Mononuclear cell (primary cell): ENCODE measurements around the gene DNAJC15. TPM values are rescaled to one million over a fixed set of nuclear protein-coding genes. Genes with fewer than 3 reads are reported as not detected.
"Not testable (repeated sequence)": the region's sequence is repeated elsewhere in the genome, so short reads cannot be mapped to it uniquely, and the experiment has no call there.

Source experiments
- H3K27me3 ChIP-seq: 2 replicates; pipeline ENCODE4 v1.6.0; 2011; ENCODE audit warnings: low read length, control low read depth; ENCODE audit not compliant: insufficient read depth
- H3K4me1 ChIP-seq: 2 replicates; pipeline ENCODE4 v1.5.1; 2011; ENCODE audit warnings: mild to moderate bottlenecking, low read length, control low read depth; ENCODE audit not compliant: insufficient read depth
- H3K4me3 ChIP-seq: 2 replicates; pipeline ENCODE4 v1.5.1; 2011; ENCODE audit warnings: mild to moderate bottlenecking, low read length, moderate library complexity
- H3K9me3 ChIP-seq: 2 replicates; pipeline ENCODE4 v1.5.1; 2011; ENCODE audit warnings: low read depth, mild to moderate bottlenecking, control low read depth, low read length
- total RNA-seq: library from RNA; depleted of rRNA; stranded (reverse); fragments of >200 nt; gene quantifications from one replicate; pipeline ENCODE4 v1.2.3, GENCODE V29; 2012

DNAJC15 gene
- total RNA-seq, 1 donor, result 11.1 TPM

GRCh38 chr13:43054803-43055802, 31.7 kb downstream of the DNAJC15 start:
- Histone ChIP-seq H3K27me3 (no peaks in the 10 kb centered on the region), H3K9me3 (no peaks in the 10 kb centered on the region), H3K4me3 (peak overlapping the region; percentile 64), H3K4me1 (peaks cover 54% of the 10 kb centered on the region)

- H3K4me3 ChIP-seq, result no peak overlapping the region
- no peaks in the 10 kb centered on the region for H3K9me3 ChIP-seq
- H3K4me1 ChIP-seq, result peaks cover 44% of the 10 kb centered on the region
- no peaks in the 10 kb centered on the region for H3K27me3 ChIP-seq
These were observed 34.4 kb downstream of the DNAJC15 start for GRCh38 chr13:43057653-43058317.

- Histone ChIP-seq H3K9me3 (no peaks in the 10 kb centered on the region), H3K4me1 (peaks cover 44% of the 10 kb centered on the region), H3K4me3 (no peak overlapping the region), H3K27me3 (no peaks in the 10 kb centered on the region)
These were observed 34.9 kb downstream of the DNAJC15 start for GRCh38 chr13:43058318-43058674.

DNA sequence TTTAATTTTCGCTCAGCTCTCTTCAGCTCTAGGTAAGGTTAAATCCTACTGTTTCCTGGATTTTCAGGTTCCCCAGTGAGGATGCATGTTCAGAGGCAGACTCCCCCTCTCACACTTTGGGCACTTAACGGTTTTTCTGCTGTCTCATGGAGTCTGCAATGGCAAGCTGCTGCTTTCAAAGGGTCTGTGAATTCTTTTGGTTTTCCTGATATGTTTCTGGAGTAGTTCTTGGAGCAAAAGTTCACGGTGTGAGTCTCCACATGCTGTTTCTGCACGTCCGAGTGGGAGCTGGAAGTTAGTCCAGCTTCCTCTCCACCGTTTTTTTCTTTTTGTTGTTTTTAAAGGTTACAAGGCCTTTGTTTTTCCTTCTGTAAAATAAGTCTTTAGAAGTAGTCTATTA, 35.4 kb downstream of the DNAJC15 start:
- Histone ChIP-seq H3K4me3 (no peak overlapping the region), H3K27me3 (no peaks in the 10 kb centered on the region), H3K4me1 (peaks cover 44% of the 10 kb centered on the region), H3K9me3 (no peaks in the 10 kb centered on the region)

DNA sequence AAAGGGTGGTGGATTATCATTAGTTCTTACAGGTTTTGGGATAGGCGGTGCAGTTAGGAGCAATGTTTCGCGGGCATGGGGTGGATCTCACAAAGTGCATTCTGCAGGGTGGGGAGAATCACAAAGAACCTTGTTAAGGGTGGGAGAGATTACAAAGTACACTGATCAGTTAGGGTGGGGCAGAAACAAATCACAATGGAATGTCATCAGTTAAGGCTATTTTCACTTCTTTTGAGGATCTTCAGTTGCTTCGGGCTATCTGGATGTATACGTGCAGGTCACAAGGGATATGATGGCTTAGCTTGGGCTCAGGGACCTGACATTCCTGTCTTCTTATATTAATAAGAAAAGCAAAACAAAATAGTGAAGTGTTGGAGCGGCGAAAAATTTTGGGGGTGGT, 36.4 kb downstream of the DNAJC15 start:
- H3K9me3 ChIP-seq, H3K4me3 ChIP-seq, H3K27me3 ChIP-seq: not testable (repeated sequence)
- peaks cover 37% of the 10 kb centered on the region for H3K4me1 ChIP-seq

GRCh38 chr13:43060806-43061205, 37.4 kb downstream of the DNAJC15 start:
- not testable (repeated sequence) for H3K27me3 ChIP-seq, H3K9me3 ChIP-seq, H3K4me3 ChIP-seq
- H3K4me1 ChIP-seq, result peaks cover 29% of the 10 kb centered on the region

DNA sequence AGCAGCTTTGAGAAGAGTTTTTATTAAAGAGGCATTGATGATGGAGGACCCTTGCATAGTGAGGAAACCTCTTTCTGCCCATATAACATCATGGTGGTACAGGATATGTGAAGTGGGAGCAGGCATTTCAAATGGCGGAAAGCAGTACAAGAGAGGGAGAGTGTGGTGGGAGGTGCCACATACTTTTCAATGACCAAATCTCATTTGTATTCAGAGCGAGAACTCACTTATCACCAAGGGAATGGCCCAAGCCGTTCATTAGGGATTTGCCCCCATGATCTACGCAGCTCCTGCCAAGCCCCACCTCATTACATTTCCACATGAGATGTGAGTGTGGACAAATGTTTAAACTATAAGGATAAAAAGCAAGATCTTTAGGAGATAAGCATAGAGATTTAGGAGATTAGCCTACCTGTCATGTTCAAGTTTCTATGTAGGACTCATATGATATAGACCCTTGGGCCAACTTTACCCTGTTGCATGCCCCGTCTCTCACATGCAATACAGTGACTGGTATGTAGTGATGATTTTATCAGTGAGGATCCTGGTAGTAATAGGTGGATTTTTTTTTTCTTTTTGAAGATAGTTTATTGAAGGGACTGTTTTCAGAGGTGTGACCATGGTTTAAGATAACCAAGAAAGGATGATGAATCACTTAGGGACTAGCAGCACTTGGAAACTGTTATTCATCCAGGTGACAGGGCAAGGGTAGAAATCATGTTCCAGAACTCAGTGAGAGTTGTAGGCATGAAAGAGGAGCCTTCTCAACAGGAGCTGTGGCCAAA, 38.3 kb downstream of the DNAJC15 start:
- H3K9me3 ChIP-seq, result no peaks in the 10 kb centered on the region
- H3K4me3 ChIP-seq, result no peak overlapping the region
- peaks cover 21% of the 10 kb centered on the region for H3K4me1 ChIP-seq
- H3K27me3 ChIP-seq, result no peaks in the 10 kb centered on the region

- Histone ChIP-seq H3K27me3 (no peaks in the 10 kb centered on the region), H3K9me3 (no peaks in the 10 kb centered on the region), H3K4me3 (no peak overlapping the region), H3K4me1 (peaks cover 12% of the 10 kb centered on the region)
These were observed 48.4 kb downstream of the DNAJC15 start for GRCh38 chr13:43071824-43072223.

GRCh38 chr13:43072394-43072793, 49.0 kb downstream of the DNAJC15 start:
- Histone ChIP-seq H3K27me3 (no peaks in the 10 kb centered on the region), H3K4me3 (no peak overlapping the region), H3K4me1 (peaks cover 12% of the 10 kb centered on the region), H3K9me3 (no peaks in the 10 kb centered on the region)

- H3K27me3 ChIP-seq, result no peaks in the 10 kb centered on the region
- H3K9me3 ChIP-seq, result no peaks in the 10 kb centered on the region
- H3K4me3 ChIP-seq, result no peak overlapping the region
- H3K4me1 ChIP-seq, result peaks cover 12% of the 10 kb centered on the region
These were observed 51.6 kb downstream of the DNAJC15 start for GRCh38 chr13:43074824-43075510.

GRCh38 chr13:43075511-43075902, 52.1 kb downstream of the DNAJC15 start:
- H3K4me3 ChIP-seq, H3K9me3 ChIP-seq, H3K27me3 ChIP-seq: not testable (repeated sequence)
- peaks cover 12% of the 10 kb centered on the region for H3K4me1 ChIP-seq

DNA sequence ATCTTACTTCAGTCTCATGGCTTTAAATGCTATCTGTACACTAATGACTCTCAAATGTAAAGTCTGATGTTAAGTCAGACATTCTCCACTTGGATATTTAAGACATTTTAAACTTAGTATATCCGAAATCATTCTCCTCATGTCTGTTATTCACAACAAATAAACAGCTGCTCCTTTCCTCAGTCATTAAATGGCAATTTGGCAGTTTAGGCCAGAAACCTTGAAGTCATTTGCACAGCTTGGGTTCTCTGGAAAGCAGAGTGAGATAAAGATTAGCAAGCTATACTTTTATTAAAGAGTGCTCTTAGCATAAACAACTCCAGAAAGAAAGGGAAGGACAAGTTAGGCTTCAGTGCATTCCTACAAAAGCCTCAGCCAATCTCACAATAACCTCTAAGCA, 53.7 kb downstream of the DNAJC15 start:
- Histone ChIP-seq H3K9me3 (no peaks in the 10 kb centered on the region), H3K27me3 (no peaks in the 10 kb centered on the region), H3K4me3 (no peak overlapping the region), H3K4me1 (peaks cover 12% of the 10 kb centered on the region)

GRCh38 chr13:43077461-43077860, 54.1 kb downstream of the DNAJC15 start:
- no peaks in the 10 kb centered on the region for H3K27me3 ChIP-seq
- no peaks in the 10 kb centered on the region for H3K9me3 ChIP-seq
- H3K4me3 ChIP-seq, result no peak overlapping the region
- H3K4me1 ChIP-seq, result peaks cover 9% of the 10 kb centered on the region

DNA sequence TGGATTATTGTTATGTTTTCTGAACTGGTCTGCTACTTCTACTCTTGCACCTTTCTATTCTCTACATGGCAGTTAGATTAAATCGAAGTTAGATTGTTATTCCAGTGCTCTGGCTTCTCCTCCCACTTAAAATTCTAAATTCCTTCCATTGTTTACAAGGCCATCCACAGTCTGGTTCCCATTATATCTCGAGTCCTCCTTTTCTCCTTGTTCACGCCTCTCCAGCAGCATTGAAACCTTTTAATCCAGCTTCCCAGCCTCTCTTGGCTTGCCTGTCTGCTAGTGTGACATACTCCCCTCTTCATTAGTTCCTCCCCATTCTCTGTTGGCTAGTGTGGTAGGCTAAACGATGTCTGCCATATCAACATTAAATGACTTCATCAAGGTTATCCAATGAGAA, 54.5 kb downstream of the DNAJC15 start:
- no peaks in the 10 kb centered on the region for H3K27me3 ChIP-seq
- peaks cover 7% of the 10 kb centered on the region for H3K4me1 ChIP-seq
- no peak overlapping the region for H3K4me3 ChIP-seq
- no peaks in the 10 kb centered on the region for H3K9me3 ChIP-seq
